MCF 10A (cell line): ENCODE measurements around the gene OPALIN. TPM values are rescaled to one million over a fixed set of nuclear protein-coding genes. Genes with fewer than 3 reads are reported as not detected.

Experiments
- BruUV-seq: library from RNA; stranded (reverse); fragments of 400-500 nt; replicated peaks from 2 replicates; lab custom pipeline; 2021; lab: Mats Ljungman, UMichigan
- CTCF ChIA-PET: fragments of 300-600 bp; sonication (Branson Sonifier 250); formaldehyde crosslinking; extraction: SDS; loops from one replicate; lab custom pipeline; 2021; ENCODE audit warnings: antibody characterized with exemption, inconsistent platforms; lab: Yijun Ruan, JAX
- POLR2A ChIA-PET: fragments of 300-600, 350-650 bp; sonication (Branson Sonifier 250); formaldehyde crosslinking; extraction: SDS; loops from one replicate; lab custom pipeline; 2020; ENCODE audit warnings: antibody characterized with exemption, inconsistent platforms; lab: Yijun Ruan, JAX
- DNase-seq: peaks from one replicate; pipeline ENCODE4 v3.0.0-alpha.2; 2018; ENCODE audit not compliant: unreplicated experiment
- H3K27ac Mint-ChIP-seq: one replicate; pipeline ENCODE4 v1.8.0; 2022; ENCODE audit warnings: mild to moderate bottlenecking, low read depth, mixed read lengths; ENCODE audit not compliant: unreplicated experiment
- H3K27me3 Mint-ChIP-seq: one replicate; pipeline ENCODE4 v1.8.0; 2022; ENCODE audit warnings: mixed read lengths; ENCODE audit not compliant: insufficient read depth, unreplicated experiment
- H3K36me3 Mint-ChIP-seq: one replicate; pipeline ENCODE4 v1.8.0; 2022; ENCODE audit warnings: mild to moderate bottlenecking, moderate library complexity, mixed read lengths; ENCODE audit not compliant: insufficient read depth, unreplicated experiment
- H3K4me1 Mint-ChIP-seq: one replicate; pipeline ENCODE4 v1.8.0; 2022; ENCODE audit warnings: mixed read lengths; ENCODE audit not compliant: insufficient read depth, unreplicated experiment
- H3K4me3 Mint-ChIP-seq: one replicate; pipeline ENCODE4 v1.8.0; 2022; ENCODE audit warnings: mild to moderate bottlenecking, moderate library complexity, mixed read lengths; ENCODE audit not compliant: unreplicated experiment
- H3K9me3 Mint-ChIP-seq: one replicate; pipeline ENCODE4 v1.8.0; 2022; ENCODE audit warnings: mixed read lengths; ENCODE audit not compliant: unreplicated experiment
- intact Hi-C: fragments of 100-400 bp; cut with micrococcal nuclease; formaldehyde crosslinking; loops from 2 replicates; pipeline ENCODE4 v1.14.1; 2022
- total RNA-seq: library from RNA; stranded (reverse); gene quantifications from 2 replicates; pipeline ENCODE4 v1.2.3, GENCODE V29; 2022
- TF ChIP-seq, protein P1 (sequence below): fragments of 200-600 bp; IDR thresholded peaks from one replicate; pipeline ENCODE4 v1.8.0; 2022; ENCODE audit warnings: antibody characterized with exemption, mild to moderate bottlenecking; ENCODE audit not compliant: unreplicated experiment

OPALIN gene
- total RNA-seq, 1 experiment from 2014 or later, result not detected

DNA sequence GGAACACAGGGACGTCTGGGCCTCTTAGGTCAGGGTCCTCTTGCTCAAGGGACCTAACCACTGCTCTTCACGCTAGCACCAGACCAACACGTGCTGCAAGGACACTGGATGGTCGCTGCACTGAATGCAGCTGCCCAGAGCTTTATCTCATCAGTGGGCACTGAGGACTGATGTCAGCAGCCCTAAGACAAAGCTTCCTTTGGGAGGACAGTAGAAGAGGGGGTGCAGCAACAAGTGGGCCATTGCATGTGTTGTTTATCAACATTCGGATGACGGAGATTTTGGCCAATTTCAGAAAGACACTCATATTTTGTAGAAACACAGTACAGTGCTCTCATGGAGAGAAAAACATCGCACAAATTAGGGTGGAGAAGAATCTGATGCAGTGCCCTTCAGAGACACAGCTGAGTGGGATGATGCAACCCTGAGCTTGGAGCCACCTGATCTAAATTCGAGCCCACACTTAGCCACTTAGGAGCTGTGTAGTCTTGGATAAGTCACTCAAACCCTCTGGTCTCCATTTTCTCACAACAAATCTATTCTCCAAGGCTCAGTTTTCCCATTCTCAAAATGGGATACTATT, 1.7 kb downstream of the OPALIN start:
- ChIA-PET CTCF (interaction anchor here (0.6 to 1.4 kb wide), 7 partner anchors 8 to 762 kb away, joined by 3 to 4 read pairs (median 3); no protein-coding TSS in a partner anchor), POLR2A (no interaction called here)
- TF ChIP-seq, protein P1, sequence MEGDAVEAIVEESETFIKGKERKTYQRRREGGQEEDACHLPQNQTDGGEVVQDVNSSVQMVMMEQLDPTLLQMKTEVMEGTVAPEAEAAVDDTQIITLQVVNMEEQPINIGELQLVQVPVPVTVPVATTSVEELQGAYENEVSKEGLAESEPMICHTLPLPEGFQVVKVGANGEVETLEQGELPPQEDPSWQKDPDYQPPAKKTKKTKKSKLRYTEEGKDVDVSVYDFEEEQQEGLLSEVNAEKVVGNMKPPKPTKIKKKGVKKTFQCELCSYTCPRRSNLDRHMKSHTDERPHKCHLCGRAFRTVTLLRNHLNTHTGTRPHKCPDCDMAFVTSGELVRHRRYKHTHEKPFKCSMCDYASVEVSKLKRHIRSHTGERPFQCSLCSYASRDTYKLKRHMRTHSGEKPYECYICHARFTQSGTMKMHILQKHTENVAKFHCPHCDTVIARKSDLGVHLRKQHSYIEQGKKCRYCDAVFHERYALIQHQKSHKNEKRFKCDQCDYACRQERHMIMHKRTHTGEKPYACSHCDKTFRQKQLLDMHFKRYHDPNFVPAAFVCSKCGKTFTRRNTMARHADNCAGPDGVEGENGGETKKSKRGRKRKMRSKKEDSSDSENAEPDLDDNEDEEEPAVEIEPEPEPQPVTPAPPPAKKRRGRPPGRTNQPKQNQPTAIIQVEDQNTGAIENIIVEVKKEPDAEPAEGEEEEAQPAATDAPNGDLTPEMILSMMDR, result no peak
- Mint-ChIP-seq H3K4me1 (no peaks in the 10 kb centered on the region), H3K27me3 (peaks cover 50% of the 10 kb centered on the region), H3K27ac (no peak overlapping the region), H3K9me3 (no peaks in the 10 kb centered on the region), H3K36me3 (no peaks in the 10 kb centered on the region), H3K4me3 (no peak overlapping the region)
- no peak for DNase-seq
- BruUV-seq, result no TSS peak
- intact Hi-C loops, result no loop called here

DNA sequence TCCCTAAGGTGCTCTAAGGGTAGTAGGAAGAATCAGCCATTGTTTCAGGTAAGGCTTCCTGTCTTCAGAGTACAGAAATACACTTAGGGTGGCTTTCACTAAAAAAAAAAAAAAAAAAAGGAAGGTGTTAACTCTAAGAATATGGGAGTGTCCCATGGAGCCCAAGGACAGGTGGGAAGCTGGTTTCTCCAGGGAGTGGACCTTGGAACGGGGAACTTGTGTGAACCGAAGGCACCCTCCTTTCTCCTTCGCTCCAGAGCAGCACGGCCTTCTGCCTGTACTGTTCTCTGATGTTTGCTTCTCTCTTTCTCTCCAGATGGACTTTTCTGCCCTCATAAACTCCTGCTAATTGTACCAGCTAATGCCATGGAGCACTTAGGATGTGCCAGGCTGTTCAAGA, 6.2 kb downstream of the OPALIN start:
- no TSS peak for BruUV-seq
- no peak overlapping the region for H3K4me3 Mint-ChIP-seq
- ChIA-PET CTCF (interaction anchor here (0.6 to 1.2 kb wide), 4 partner anchors 14 to 713 kb away, joined by 3 to 4 read pairs (median 4); no protein-coding TSS in a partner anchor), POLR2A (interaction anchor here (0.7 kb wide), 1 partner anchor 156 kb away, joined by 3 read pairs; no protein-coding TSS in a partner anchor)
- peaks cover 50% of the 10 kb centered on the region for H3K27me3 Mint-ChIP-seq
- H3K9me3 Mint-ChIP-seq, result no peaks in the 10 kb centered on the region
- H3K36me3 Mint-ChIP-seq, result no peaks in the 10 kb centered on the region
- TF ChIP-seq, protein P1, result no peak
- H3K4me1 Mint-ChIP-seq, result no peaks in the 10 kb centered on the region
- no peak overlapping the region for H3K27ac Mint-ChIP-seq
- DNase-seq, result no peak
- intact Hi-C loops, result no loop called here

DNA sequence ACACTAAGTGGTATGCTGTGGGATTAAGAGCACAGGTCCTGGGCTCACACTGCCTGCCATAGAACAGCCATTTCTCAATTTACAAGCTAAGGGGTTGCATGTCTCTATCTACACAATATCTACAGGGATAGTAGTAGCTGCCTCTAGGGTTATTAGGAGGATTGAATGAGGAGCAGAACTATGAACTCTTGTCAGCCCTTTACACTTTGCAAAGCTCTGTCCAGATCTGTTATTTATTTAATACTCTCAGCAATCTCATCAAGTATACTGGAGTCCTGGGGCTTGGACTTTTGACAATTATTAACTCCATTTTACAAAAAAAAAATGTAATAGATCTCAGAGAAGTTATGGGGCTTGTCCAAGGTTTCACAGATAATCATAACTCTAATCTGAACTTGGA, 6.8 kb downstream of the OPALIN start:
- peaks cover 46% of the 10 kb centered on the region for H3K27me3 Mint-ChIP-seq
- no peaks in the 10 kb centered on the region for H3K9me3 Mint-ChIP-seq
- no peaks in the 10 kb centered on the region for H3K36me3 Mint-ChIP-seq
- ChIA-PET POLR2A (interaction anchor here (0.7 kb wide), 1 partner anchor 155 kb away, joined by 3 read pairs; no protein-coding TSS in a partner anchor), CTCF (interaction anchor here (0.9 to 1.0 kb wide), 2 partner anchors 14 to 17 kb away, joined by 4 read pairs; no protein-coding TSS in a partner anchor)
- TF ChIP-seq, protein P1, result no peak
- intact Hi-C loops, result no loop called here
- no peak overlapping the region for H3K27ac Mint-ChIP-seq
- BruUV-seq, result no TSS peak
- DNase-seq, result no peak
- H3K4me3 Mint-ChIP-seq, result no peak overlapping the region
- H3K4me1 Mint-ChIP-seq, result no peaks in the 10 kb centered on the region

DNA sequence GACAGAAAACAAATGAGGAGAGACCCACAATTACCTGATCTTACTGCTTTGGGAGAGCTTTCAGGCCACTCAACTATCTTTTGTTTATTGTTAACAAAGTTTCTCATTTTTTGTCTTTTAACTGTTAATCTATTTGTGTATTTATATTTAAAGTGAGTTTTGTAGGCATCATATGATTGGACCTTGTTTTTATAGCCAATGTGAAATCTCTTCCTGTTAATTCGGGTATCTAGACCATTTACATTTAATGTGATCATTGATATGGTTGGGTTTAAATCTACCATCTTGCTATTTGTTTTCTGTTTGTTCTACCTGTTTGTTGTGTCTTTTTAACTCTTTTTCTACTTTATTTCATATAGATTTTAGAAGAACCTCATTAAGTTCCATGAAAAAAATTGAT, 12.5 kb downstream of the OPALIN start:
- Mint-ChIP-seq H3K36me3 (no peaks in the 10 kb centered on the region), H3K4me1 (no peaks in the 10 kb centered on the region), H3K4me3 (no peak overlapping the region), H3K27ac (no peak overlapping the region), H3K9me3 (no peaks in the 10 kb centered on the region), H3K27me3 (peaks cover 8% of the 10 kb centered on the region)
- CTCF ChIA-PET, result interaction anchor here (1.2 kb wide), 1 partner anchor 12 kb away, joined by 6 read pairs; no protein-coding TSS in a partner anchor
- intact Hi-C loops, result no loop called here
- DNase-seq, result no peak
- no TSS peak for BruUV-seq
- POLR2A ChIA-PET, result no interaction called here
- TF ChIP-seq, protein P1, result no peak
